Kidney (tissue), 14 donors: ENCODE measurements around the gene MXRA7. TPM values are rescaled to one million over a fixed set of nuclear protein-coding genes. Genes with fewer than 3 reads are reported as not detected.

ENCODE experiments used
- DNase-seq, 5 donors: peaks; one replicate each; pipeline ENCODE4 v3.0.0-alpha.2; 2013 to 2020
- FAIRE-seq: peaks from 2 replicates; lab custom pipeline; 2012; peaks lifted over from hg19 to GRCh38; lab: Jason Lieb, UNC
- H3K27ac ChIP-seq, 2 donors: one replicate each; pipeline ENCODE4 v1.7.0; 2013; ENCODE audit warnings: low read depth in 2 of 2, low read length in 2 of 2, inconsistent platforms in 1 of 2
- H3K27me3 ChIP-seq: one replicate; pipeline ENCODE4 v1.7.1; 2013; ENCODE audit warnings: low read length, inconsistent platforms; ENCODE audit not compliant: control insufficient read depth, insufficient read depth
- H3K36me3 ChIP-seq, 3 donors: one replicate each; pipeline versions ENCODE4 v1.7.0 to v1.7.1; 2013; ENCODE audit warnings: low read length in 3 of 3, control low read depth in 1 of 3, inconsistent platforms in 1 of 3; ENCODE audit not compliant: insufficient read depth in 3 of 3, control insufficient read depth in 2 of 3
- H3K4me1 ChIP-seq, 3 donors: one replicate each; pipeline versions ENCODE4 v1.7.0 to v1.7.1; 2013; ENCODE audit warnings: low read length in 3 of 3, inconsistent platforms in 1 of 3, low read depth in 1 of 3; ENCODE audit not compliant: control insufficient read depth in 2 of 3, insufficient read depth in 2 of 3
- H3K4me3 ChIP-seq, 3 donors: one replicate each; pipeline versions ENCODE4 v1.7.0 to v1.8.1; 2013; ENCODE audit warnings: low read length in 3 of 3, control low read depth in 1 of 3, inconsistent platforms in 1 of 3
- H3K9ac ChIP-seq, 3 donors: one replicate each; pipeline versions ENCODE4 v1.7.0 to v1.7.1; 2013; ENCODE audit warnings: low read length in 3 of 3, control low read depth in 1 of 3, inconsistent platforms in 1 of 3
- H3K9me3 ChIP-seq, 3 donors: one replicate each; pipeline versions ENCODE4 v1.7.0 to v1.7.1; 2013; ENCODE audit warnings: low read length in 3 of 3, control low read depth in 1 of 3, inconsistent platforms in 1 of 3; ENCODE audit not compliant: control insufficient read depth in 2 of 3, insufficient read depth in 1 of 3
- intact Hi-C: fragments of 100-400 bp; cut with DNase I; formaldehyde crosslinking; loops from one replicate; pipeline ENCODE4 v1.11.1; 2022
- polyA plus RNA-seq: library from polyadenylated mRNA; stranded (reverse); fragments of 350-450 nt; fragmentation: Illumina TruSeq; extraction: RNeasy Lipid Tissue Mini Kit (QIAGEN cat#74804); gene quantifications from one replicate; pipeline ENCODE4 v1.2.3, GENCODE V29; 2014; ENCODE audit warnings: low read depth, low replicate concordance; ENCODE audit not compliant: insufficient read depth
- total RNA-seq: library from RNA; stranded (reverse); fragmentation: NEBNext Ultra II Directional; extraction: Animal tissue kit (Norgen Biotek cat#: 25700); gene quantifications from one replicate; pipeline ENCODE4 v1.2.1, GENCODE V29; 2021
- TF ChIP-seq, protein P1 (sequence below): IDR thresholded peaks from 3 replicates; pipeline ENCODE4 v1.5.1; 2012; ENCODE audit warnings: mild to moderate bottlenecking, moderate library complexity, borderline replicate concordance; ENCODE audit not compliant: insufficient read depth; ENCODE audit errors: extremely low read depth
- donor health status: control.
- donor health status: control.
- donor health status: control.
- donor health status: control.
- donor health status: control.
- donor health status: DM: yes; HTN: yes; CAD: no.
- donor health status: Normal renal cell carcinoma (clear cell type).

The MXRA7 gene
- total and polyA plus RNA-seq, 2 donors from 2014 or later: 72.4 to 130 TPM

DNA sequence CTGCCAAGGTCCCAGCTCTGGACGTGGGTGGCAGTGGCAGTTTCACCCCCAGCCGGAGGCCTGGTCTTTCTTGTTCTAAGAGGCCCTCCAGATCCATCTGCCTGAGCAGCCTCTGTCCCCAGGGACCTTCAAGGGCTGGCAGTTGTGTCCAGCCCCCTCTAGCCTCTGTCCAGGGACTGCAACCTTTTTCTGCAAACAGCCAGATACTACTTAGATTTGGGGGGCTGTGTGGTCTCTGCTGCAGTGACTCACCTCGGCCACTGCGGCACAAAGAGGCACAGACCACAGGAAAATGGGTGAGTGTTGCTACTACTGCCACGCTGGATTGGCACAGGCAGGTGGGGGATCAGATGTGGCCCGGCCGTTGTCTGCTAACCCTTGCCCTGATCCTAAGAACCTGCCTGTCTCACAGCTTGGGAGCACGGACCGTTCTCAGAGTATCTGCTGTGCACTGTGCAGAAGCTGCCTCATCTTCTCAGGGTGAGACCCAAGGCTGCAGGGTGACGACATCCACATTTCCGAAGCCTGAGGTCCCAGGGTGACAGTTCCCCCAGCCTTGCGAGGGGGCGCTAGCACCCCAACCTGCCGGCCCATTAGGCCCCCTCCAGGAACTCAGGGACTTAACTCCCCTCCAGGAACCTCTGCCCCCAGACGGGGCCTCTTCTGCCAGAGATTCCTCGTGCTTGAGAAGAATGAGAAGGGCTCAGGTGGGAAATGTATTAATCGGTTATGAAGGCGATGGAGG lies 27.6 kb downstream of the MXRA7 start:
- Histone ChIP-seq H3K27me3 (no peaks in the 10 kb centered on the region), H3K9ac (no peak overlapping the region), H3K4me1 (peaks cover 0 to 2% (median 0%) of the 10 kb centered on the region in 3 donors), H3K9me3 (no peaks in the 10 kb centered on the region), H3K4me3 (no peak overlapping the region), H3K27ac (no peak overlapping the region), H3K36me3 (peaks cover 0 to 7% (median 0%) of the 10 kb centered on the region in 3 donors)
- intact Hi-C loops: no loop called here
- no peak for FAIRE-seq
- peak in 2 of 5 donors; percentile 51 for DNase-seq
- TF ChIP-seq, protein P1, sequence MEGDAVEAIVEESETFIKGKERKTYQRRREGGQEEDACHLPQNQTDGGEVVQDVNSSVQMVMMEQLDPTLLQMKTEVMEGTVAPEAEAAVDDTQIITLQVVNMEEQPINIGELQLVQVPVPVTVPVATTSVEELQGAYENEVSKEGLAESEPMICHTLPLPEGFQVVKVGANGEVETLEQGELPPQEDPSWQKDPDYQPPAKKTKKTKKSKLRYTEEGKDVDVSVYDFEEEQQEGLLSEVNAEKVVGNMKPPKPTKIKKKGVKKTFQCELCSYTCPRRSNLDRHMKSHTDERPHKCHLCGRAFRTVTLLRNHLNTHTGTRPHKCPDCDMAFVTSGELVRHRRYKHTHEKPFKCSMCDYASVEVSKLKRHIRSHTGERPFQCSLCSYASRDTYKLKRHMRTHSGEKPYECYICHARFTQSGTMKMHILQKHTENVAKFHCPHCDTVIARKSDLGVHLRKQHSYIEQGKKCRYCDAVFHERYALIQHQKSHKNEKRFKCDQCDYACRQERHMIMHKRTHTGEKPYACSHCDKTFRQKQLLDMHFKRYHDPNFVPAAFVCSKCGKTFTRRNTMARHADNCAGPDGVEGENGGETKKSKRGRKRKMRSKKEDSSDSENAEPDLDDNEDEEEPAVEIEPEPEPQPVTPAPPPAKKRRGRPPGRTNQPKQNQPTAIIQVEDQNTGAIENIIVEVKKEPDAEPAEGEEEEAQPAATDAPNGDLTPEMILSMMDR: no peak

GRCh38 chr17:76682296-76682695 lies 28.5 kb downstream of the MXRA7 start:
- FAIRE-seq (no peak), DNase-seq (peak in 1 of 5 donors; percentile 64)
- peaks cover 0 to 7% (median 0%) of the 10 kb centered on the region in 3 donors for H3K36me3 ChIP-seq
- no peaks in the 10 kb centered on the region for H3K9me3 ChIP-seq
- no peak overlapping the region for H3K4me3 ChIP-seq
- no peak overlapping the region for H3K27ac ChIP-seq
- intact Hi-C loops: no loop called here
- H3K27me3 ChIP-seq: no peaks in the 10 kb centered on the region
- TF ChIP-seq, protein P1: no peak
- H3K9ac ChIP-seq: no peak overlapping the region
- H3K4me1 ChIP-seq: peaks cover 0 to 2% (median 0%) of the 10 kb centered on the region in 3 donors

DNA sequence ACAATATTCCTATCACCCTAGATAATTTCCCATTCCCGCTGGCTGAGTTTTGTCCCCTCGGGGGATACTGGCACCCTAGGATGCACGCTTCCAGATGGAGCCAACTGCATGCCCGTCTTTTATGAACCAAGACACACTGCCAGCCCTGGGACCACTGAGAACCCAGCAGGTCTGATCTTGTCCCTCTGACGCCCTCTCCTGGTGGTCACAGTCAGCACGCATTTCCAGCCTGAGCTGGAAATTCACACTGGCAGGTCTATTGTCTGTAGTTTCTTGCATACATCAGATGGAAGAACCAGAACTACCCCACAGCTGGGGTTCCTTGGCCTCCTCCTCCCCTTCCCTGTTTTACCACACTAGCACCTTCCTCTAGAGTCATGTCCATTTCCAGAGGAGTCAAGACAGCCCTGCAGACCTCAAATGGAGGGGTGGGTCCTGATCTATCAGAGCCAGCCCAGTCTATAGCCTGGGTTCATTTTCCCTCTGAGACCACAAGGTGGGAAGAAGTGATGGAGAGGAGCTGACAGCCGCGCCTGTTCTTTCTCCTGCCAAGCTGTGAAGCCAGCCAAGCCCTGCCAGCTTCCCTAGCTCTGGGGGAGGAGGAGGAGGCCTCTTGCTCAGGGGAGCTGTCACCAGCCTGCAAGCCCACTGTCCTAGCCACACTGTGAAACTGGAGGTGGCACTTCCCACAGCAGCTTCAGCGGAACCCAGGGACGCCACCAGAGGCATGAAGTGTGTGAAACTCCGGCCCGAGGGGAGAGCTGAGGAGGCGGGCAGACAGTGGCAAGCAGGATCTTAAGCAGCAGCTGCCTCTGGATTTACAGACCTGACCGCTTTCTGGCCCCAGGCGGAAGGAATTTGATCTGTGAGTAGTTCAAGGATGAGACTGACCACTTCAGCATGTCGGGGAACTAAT lies 29.3 kb downstream of the MXRA7 start:
- Histone ChIP-seq H3K36me3 (peaks cover 0 to 7% (median 0%) of the 10 kb centered on the region in 3 donors), H3K27me3 (no peaks in the 10 kb centered on the region), H3K27ac (no peak overlapping the region), H3K4me3 (no peak overlapping the region), H3K9me3 (no peaks in the 10 kb centered on the region), H3K9ac (no peak overlapping the region), H3K4me1 (peaks cover 0 to 2% (median 0%) of the 10 kb centered on the region in 3 donors)
- FAIRE-seq (no peak), DNase-seq (peak; percentile 80 to 92 (median 90))
- intact Hi-C loops: no loop called here
- TF ChIP-seq, protein P1: peak; percentile 85
